Liver (tissue), 2 donors: ENCODE measurements around the gene PARVG.

ENCODE experiments used
- FOXA1 ChIP-seq: IDR thresholded peaks from 2 replicates; pipeline ENCODE4 v1.6.1; 2016; ENCODE audit warnings: antibody characterized with exemption
- TF ChIP-seq, protein P1 (sequence below): IDR thresholded peaks from 2 replicates; pipeline ENCODE4 v1.6.1; 2016; ENCODE audit warnings: antibody characterized with exemption
- TF ChIP-seq, protein P2 (sequence below): fragments of 150-350 bp; IDR thresholded peaks from 2 replicates; pipeline ENCODE4 v1.5.1; 2017; ENCODE audit warnings: improper control_type of control experiment, low read depth, low read length; ENCODE audit not compliant: missing input control
- TF ChIP-seq, protein P3 (sequence below): IDR thresholded peaks from 2 replicates; pipeline ENCODE4 v1.6.1; 2016; ENCODE audit warnings: antibody characterized with exemption
- donor health status: healthy.

DNA sequence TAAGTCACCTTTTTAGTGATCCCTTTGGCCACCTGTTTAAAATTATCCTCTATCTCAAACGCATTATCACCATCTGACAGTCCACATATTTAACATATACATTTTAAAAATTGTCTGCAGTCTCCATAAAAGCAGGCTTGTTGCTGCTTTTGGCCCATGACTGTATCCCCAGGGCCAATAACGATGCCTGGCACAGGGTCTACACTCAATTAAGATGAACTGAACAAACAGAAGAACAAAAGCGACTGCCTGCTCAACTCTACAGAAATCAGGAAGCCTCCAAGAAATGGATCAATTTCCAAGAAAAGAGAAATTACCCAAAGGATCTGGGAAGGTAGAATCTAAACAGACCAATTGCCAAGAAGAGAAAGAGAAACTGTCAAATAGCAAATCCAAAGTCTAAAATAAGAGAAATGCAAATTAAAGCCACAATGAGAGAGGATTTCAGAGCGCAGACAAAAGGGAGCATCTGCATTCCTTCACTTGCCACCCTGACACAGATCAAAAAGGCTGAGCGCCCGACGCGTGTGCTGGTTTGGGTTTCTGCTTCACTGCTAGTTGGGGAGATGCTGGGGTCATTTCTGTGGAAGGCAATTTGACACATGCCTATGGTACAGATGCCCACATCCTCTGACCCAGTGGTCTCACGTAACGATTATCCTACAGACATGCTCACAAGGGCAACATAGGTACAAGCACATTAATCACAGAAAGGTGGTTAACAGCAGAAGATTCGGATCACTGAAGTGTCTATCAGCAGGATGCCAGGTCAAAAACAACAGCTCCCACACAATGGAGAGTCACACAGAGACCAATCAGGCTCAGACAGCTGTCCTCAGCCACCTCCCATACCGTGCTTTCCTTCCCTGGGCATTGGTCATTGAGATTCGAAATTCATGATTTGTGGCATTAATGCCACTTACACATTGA is 76.1 kb downstream of the PARVG start:
- TF ChIP-seq, protein P1, sequence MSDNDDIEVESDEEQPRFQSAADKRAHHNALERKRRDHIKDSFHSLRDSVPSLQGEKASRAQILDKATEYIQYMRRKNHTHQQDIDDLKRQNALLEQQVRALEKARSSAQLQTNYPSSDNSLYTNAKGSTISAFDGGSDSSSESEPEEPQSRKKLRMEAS = no peak
- TF ChIP-seq, protein P2, sequence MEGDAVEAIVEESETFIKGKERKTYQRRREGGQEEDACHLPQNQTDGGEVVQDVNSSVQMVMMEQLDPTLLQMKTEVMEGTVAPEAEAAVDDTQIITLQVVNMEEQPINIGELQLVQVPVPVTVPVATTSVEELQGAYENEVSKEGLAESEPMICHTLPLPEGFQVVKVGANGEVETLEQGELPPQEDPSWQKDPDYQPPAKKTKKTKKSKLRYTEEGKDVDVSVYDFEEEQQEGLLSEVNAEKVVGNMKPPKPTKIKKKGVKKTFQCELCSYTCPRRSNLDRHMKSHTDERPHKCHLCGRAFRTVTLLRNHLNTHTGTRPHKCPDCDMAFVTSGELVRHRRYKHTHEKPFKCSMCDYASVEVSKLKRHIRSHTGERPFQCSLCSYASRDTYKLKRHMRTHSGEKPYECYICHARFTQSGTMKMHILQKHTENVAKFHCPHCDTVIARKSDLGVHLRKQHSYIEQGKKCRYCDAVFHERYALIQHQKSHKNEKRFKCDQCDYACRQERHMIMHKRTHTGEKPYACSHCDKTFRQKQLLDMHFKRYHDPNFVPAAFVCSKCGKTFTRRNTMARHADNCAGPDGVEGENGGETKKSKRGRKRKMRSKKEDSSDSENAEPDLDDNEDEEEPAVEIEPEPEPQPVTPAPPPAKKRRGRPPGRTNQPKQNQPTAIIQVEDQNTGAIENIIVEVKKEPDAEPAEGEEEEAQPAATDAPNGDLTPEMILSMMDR = no peak
- TF ChIP-seq, protein P3, sequence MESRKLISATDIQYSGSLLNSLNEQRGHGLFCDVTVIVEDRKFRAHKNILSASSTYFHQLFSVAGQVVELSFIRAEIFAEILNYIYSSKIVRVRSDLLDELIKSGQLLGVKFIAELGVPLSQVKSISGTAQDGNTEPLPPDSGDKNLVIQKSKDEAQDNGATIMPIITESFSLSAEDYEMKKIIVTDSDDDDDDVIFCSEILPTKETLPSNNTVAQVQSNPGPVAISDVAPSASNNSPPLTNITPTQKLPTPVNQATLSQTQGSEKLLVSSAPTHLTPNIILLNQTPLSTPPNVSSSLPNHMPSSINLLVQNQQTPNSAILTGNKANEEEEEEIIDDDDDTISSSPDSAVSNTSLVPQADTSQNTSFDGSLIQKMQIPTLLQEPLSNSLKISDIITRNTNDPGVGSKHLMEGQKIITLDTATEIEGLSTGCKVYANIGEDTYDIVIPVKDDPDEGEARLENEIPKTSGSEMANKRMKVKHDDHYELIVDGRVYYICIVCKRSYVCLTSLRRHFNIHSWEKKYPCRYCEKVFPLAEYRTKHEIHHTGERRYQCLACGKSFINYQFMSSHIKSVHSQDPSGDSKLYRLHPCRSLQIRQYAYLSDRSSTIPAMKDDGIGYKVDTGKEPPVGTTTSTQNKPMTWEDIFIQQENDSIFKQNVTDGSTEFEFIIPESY = no peak
- no peak for TF ChIP-seq FOXA1
